ENCODE data around the gene NLN. TPM values are rescaled to one million over a fixed set of nuclear protein-coding genes. Genes with fewer than 3 reads are reported as not detected.

Gene NLN
- total RNA-seq, 1 donor = 30.2 TPM

- H3K4me3 ChIP-seq (ENCODE audit: low read depth, low read length) = no peak overlapping the region
- no peak for TF ChIP-seq CTCF (IDR thresholded peaks at IDR 0.05; ENCODE audit: insufficient read depth, low read length)
- no peak for DNase-seq (ENCODE audit: low read depth)
Measured at GRCh38 chr5:65695896-65696295, 26.1 kb upstream of the NLN start.

- peak; percentile 51 for DNase-seq (ENCODE audit: low read depth)
- H3K4me3 ChIP-seq (ENCODE audit: low read depth, low read length) = no peak overlapping the region
- no peak for TF ChIP-seq CTCF (IDR thresholded peaks at IDR 0.05; ENCODE audit: insufficient read depth, low read length)
Measured at GRCh38 chr5:65696892-65697291, 25.1 kb upstream of the NLN start.

DNA sequence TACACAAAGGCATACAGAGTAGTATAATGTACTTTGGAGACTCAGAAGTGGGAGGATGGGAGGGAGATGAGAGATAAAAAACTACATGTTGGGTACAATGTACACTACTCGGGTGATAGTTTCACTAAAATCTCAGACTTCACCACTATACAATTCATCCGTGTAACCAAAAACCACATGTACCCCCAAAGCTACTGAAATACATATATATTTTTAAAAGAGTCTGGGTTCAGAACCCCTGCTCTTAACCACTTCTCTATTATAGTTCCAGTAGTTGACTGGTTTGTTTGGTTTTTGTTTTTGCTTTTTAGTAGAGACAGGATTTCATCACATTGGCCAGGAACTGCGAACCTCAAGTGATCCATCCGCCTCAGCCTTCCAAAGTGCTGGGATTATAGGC lies 22.7 kb upstream of the NLN start:
- DNase-seq (ENCODE audit: low read depth) = no peak
- no peak for TF ChIP-seq CTCF (IDR thresholded peaks at IDR 0.05; ENCODE audit: insufficient read depth, low read length)
- H3K4me3 ChIP-seq (ENCODE audit: low read depth, low read length) = no peak overlapping the region

DNA sequence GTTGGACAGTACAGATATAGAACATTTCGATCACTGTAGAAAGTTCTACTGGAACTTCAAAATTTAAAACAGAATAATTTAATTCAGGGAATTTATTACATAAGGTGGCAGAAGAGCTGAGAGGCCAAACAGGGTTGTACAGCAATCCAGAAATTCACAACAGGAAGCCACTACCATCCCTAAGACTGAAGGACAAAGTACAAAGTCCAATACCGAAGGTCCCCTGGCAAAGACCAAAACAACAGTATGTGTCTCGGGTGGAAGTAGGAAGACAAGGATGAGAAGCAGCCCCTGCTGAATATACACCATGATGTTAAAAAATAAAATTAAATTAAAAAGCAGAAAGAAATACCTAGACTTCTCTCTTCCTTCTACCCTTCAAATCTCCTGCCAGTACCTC lies 20.0 kb upstream of the NLN start:
- no peak for TF ChIP-seq CTCF (IDR thresholded peaks at IDR 0.05; ENCODE audit: insufficient read depth, low read length)
- no peak overlapping the region for H3K4me3 ChIP-seq (ENCODE audit: low read depth, low read length)
- no peak for DNase-seq (ENCODE audit: low read depth)

- no peak overlapping the region for H3K4me3 ChIP-seq (ENCODE audit: low read depth, low read length)
- no peak for TF ChIP-seq CTCF (IDR thresholded peaks at IDR 0.05; ENCODE audit: insufficient read depth, low read length)
- no peak for DNase-seq (ENCODE audit: low read depth)
Measured at GRCh38 chr5:65704621-65705239, 17.3 kb upstream of the NLN start.

DNA sequence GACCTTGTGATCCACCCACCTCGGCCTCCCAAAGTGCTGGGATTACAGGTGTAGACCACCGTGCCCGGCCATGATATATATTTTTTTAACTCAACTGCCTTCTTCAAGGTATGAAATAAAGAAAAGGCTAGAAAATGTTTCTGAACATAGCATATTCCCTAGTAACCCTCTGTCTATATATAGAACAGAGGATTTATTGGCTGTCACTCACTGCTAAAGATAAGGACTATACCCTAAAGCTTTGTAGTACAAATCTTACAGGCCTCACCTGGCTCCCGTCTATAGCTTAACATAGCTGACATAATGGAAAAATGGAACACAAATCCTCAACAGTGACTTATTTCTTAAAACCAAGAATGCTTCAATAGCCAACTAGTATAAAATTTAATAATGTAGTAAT lies 14.3 kb upstream of the NLN start:
- H3K4me3 ChIP-seq (ENCODE audit: low read depth, low read length) = no peak overlapping the region
- TF ChIP-seq CTCF (IDR thresholded peaks at IDR 0.05; ENCODE audit: insufficient read depth, low read length) = no peak
- DNase-seq (ENCODE audit: low read depth) = no peak

- no peak overlapping the region for H3K4me3 ChIP-seq (ENCODE audit: low read depth, low read length)
- no peak for DNase-seq (ENCODE audit: low read depth)
- no peak for TF ChIP-seq CTCF (IDR thresholded peaks at IDR 0.05; ENCODE audit: insufficient read depth, low read length)
Measured at GRCh38 chr5:65708145-65708544, 13.9 kb upstream of the NLN start.

All from fibroblast of the aortic adventitia (primary cell).